Gastrocnemius medialis (tissue), 4 donors: Measurements from ENCODE around the gene GNB1. TPM values are rescaled to one million over a fixed set of nuclear protein-coding genes. Genes with fewer than 3 reads are reported as not detected.
A peak's percentile ranks its signal among the peaks of the same experiment; 100 is the strongest.

Experiments
- ATAC-seq, 2 donors: fragments of 150-250 bp; one replicate each; pipeline ENCODE4 v1.9.1; 2016
- DNase-seq, 2 donors: peaks; one replicate each; pipeline ENCODE4 v3.0.0-alpha.2; 2019
- H3K27ac ChIP-seq, 4 donors: fragments of 200-600 bp; sonication (generic); 1 replicate in 1 of 4; 2 replicates in 3 of 4; pipeline ENCODE4 v1.5.1; 2016 to 2018; ENCODE audit warnings: mild to moderate bottlenecking in 2 of 4, moderate library complexity in 1 of 4
- H3K27me3 ChIP-seq, 3 donors: fragments of 200-600 bp; sonication (generic) in 2 of 3; 1 replicate in 1 of 3; 2 replicates in 2 of 3; pipeline versions ENCODE4 v1.5.1 to v1.6.0; 2016 to 2019; ENCODE audit warnings: mild to moderate bottlenecking in 1 of 3, moderate library complexity in 1 of 3
- H3K36me3 ChIP-seq, 2 donors: fragments of 200-600 bp; sonication (generic) in 1 of 2; one replicate each; pipeline ENCODE4 v1.5.1; 2017 to 2018
- H3K4me1 ChIP-seq, 2 donors: fragments of 200-600 bp; sonication (generic) in 1 of 2; one replicate each; pipeline ENCODE4 v1.5.1; 2016 to 2017; ENCODE audit warnings: mild to moderate bottlenecking in 2 of 2
- H3K4me3 ChIP-seq, 4 donors: fragments of 200-600 bp; sonication (generic) in 3 of 4; 1 replicate in 1 of 4; 2 replicates in 3 of 4; pipeline ENCODE4 v1.5.1; 2016 to 2019; ENCODE audit warnings: mild to moderate bottlenecking in 2 of 4
- H3K9me3 ChIP-seq, 3 donors: fragments of 200-600 bp; sonication (generic) in 2 of 3; 1 replicate in 1 of 3; 2 replicates in 2 of 3; pipeline ENCODE4 v1.5.1; 2016 to 2019
- POLR2A ChIP-seq, 2 donors: fragments of 450-650 bp; IDR thresholded peaks; one replicate each; pipeline ENCODE4 v1.6.1; 2017; ENCODE audit warnings: antibody characterized with exemption in 2 of 2, mild to moderate bottlenecking in 2 of 2, moderate library complexity in 2 of 2
- in situ Hi-C, 4 donors: fragments of 200-750 bp; cut with MboI; loops; one replicate each; pipeline versions ENCODE4 v1.15.0 to v1.8.0; 2017; ENCODE audit warnings: low sequenced_read_pairs in 4 of 4
- intact Hi-C: fragments of 100-400 bp; cut with DNase I; formaldehyde crosslinking; loops from one replicate; pipeline ENCODE4 v1.15.1; 2023; ENCODE audit warnings: low total_unique reads
- total RNA-seq, 4 donors: library from RNA; depleted of rRNA; stranded (reverse); fragments of >200 nt; gene quantifications; one replicate each; pipeline versions ENCODE4 v1.1.0 to v1.2.3, GENCODE V29; 2016
- TF ChIP-seq, protein P1 (sequence below), 5 experiments: fragments of 450-650 bp in 3 of 5; fragments of 200-600 bp in 2 of 5; sonication (generic) in 2 of 5; IDR thresholded peaks in 4 of 5; conservative IDR thresholded peaks in 1 of 5; 1 replicate in 4 of 5; 2 replicates in 1 of 5; pipeline ENCODE4 v1.5.1; 2016 to 2019; ENCODE audit warnings: antibody characterized with exemption in 5 of 5, mild to moderate bottlenecking in 3 of 5, moderate library complexity in 3 of 5

The GNB1 gene
- total RNA-seq, 4 donors from 2014 or later: 29.9 to 44.1 (median 37.2) TPM

DNA sequence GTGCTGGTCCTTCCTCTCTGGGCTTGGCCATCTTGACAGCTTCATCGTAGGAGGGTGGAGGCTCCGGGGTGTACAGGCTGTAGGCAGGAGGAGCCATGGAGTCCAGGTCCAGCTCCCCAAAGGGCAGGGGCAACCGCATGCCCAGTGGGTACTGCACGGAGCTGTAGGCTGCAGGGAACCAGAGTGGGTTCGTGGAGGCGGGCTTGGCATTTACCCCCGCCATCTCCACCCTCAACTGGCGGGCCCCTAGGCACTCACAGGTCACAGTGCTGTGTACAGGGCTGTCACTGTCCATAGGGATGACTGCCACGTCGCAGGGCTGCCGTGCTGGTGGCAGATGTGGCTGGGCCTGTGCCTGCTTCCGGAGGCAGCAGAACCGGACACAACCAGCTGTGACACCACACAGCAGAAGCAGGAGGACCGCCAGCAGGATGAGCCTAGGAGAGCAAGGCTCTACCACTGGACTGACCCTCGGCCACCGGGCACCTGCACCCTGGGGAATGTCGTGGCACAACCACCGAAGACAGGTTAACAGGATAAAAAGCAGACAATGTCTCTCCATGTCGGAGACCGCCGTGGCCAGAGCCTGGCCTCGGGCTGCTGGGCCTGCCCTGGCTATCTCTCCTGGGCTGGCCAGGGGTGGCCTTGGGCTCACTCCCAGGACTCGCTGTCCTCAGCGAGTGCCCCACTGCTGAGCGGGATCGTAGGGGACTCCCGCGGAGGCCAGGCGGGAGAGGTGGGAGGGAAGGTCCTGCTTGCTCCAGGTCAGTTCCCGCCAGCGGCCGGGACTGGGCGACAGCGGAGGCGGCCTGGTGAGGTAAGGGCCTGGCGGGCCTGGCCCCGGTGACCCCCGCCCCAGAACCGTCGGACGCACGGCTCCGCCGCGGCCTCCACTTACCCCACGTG is 27.4 kb upstream of the GNB1 start:
- H3K27ac ChIP-seq: peak overlapping the region; percentile 80 to 98 (median 93)
- DNase-seq (peak in 1 of 2 donors; percentile 46), ATAC-seq (peak; percentile 2 to 7)
- TF ChIP-seq POLR2A (IDR thresholded peaks at IDR 0.05): no peak
- TF ChIP-seq, protein P1, sequence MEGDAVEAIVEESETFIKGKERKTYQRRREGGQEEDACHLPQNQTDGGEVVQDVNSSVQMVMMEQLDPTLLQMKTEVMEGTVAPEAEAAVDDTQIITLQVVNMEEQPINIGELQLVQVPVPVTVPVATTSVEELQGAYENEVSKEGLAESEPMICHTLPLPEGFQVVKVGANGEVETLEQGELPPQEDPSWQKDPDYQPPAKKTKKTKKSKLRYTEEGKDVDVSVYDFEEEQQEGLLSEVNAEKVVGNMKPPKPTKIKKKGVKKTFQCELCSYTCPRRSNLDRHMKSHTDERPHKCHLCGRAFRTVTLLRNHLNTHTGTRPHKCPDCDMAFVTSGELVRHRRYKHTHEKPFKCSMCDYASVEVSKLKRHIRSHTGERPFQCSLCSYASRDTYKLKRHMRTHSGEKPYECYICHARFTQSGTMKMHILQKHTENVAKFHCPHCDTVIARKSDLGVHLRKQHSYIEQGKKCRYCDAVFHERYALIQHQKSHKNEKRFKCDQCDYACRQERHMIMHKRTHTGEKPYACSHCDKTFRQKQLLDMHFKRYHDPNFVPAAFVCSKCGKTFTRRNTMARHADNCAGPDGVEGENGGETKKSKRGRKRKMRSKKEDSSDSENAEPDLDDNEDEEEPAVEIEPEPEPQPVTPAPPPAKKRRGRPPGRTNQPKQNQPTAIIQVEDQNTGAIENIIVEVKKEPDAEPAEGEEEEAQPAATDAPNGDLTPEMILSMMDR (IDR thresholded peaks at IDR 0.05 in 4 of 5, conservative IDR thresholded peaks at IDR 0.05 in 1 of 5): no peak
- intact Hi-C loops: loop anchor here (5.0 to 10.0 kb wide), 2 partner anchors 277 to 1984 kb away; partner anchors contain the start of genes C1orf174 and FAAP20
- H3K36me3 ChIP-seq: no peaks in the 10 kb centered on the region
- H3K9me3 ChIP-seq: no peaks in the 10 kb centered on the region
- in situ Hi-C loops: no loop called here
- peaks cover 31 to 53% of the 10 kb centered on the region in 2 donors for H3K4me1 ChIP-seq
- H3K4me3 ChIP-seq: peak overlapping the region; percentile 53 to 92 (median 68)
- no peaks in the 10 kb centered on the region for H3K27me3 ChIP-seq

DNA sequence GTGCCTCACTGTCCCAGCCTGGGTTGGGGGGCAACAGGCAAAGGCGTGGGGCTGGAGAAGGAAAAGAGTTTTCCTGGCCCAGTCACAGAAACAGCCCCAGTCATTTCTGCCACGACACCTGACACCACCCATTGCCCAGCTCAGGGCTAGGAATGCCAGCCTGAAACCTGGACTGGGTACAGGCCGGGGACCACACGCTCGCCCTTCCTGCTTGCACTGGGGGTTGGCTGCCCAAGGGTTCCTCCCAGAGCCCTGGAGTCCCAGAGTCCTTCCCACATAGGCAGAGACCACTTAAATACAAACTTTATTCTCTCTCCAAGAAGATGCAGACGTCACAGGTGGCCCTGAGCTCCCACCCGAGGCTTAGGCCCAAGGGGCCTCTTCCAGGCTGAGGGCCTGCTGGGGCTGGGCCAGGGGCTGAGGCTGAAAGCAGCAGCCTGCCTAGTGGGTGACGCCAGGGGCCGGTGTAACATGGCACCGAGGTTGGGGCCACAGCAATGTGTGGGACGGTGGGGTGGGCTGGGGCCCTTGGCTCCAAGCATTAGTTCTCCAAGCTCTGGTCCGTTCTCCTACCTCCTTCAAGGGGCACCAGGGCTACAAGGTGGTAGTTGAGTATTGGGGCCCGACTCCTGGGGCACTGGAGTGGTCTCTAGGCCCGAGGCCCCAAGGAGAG is 26.6 kb upstream of the GNB1 start:
- intact Hi-C loops: loop anchor here (5.0 to 10.0 kb wide), 2 partner anchors 277 to 1985 kb away; partner anchors contain the start of genes C1orf174 and FAAP20
- Histone ChIP-seq H3K4me3 (peak overlapping the region in 3 of 4 donors; percentile 1 to 64 (median 53)), H3K9me3 (no peaks in the 10 kb centered on the region), H3K4me1 (peaks cover 31 to 53% of the 10 kb centered on the region in 2 donors), H3K27ac (peak overlapping the region; percentile 80 to 98 (median 93)), H3K36me3 (no peaks in the 10 kb centered on the region), H3K27me3 (no peaks in the 10 kb centered on the region)
- ATAC-seq (peak; percentile 14 to 34), DNase-seq (peak in 1 of 2 donors; percentile 72)
- in situ Hi-C loops: no loop called here
- TF ChIP-seq, protein P1 (IDR thresholded peaks at IDR 0.05 in 4 of 5, conservative IDR thresholded peaks at IDR 0.05 in 1 of 5): no peak
- TF ChIP-seq POLR2A (IDR thresholded peaks at IDR 0.05): no peak

DNA sequence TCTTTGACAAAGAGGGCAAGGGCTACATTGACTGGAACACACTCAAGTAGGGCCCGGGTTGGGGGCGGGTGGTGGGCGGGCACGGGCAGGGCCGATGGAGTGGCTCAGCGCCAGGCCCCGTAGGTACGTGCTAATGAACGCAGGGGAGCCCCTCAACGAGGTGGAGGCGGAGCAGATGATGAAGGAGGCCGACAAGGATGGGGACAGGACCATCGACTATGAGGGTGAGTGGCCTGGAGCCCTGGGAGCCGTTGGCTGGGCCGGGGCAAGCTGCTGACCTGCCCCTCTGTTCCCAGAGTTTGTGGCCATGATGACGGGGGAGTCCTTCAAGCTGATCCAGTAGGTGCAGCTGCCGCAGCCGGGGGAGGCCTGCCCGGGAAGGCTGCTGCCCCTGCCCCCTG is 26.0 kb upstream of the GNB1 start:
- Histone ChIP-seq H3K4me1 (peaks cover 31 to 53% of the 10 kb centered on the region in 2 donors), H3K27me3 (no peaks in the 10 kb centered on the region), H3K36me3 (no peaks in the 10 kb centered on the region), H3K27ac (peak overlapping the region; percentile 80 to 98 (median 93)), H3K4me3 (peak overlapping the region in 1 of 4 donors; percentile 7), H3K9me3 (no peaks in the 10 kb centered on the region)
- DNase-seq (no peak), ATAC-seq (no peak)
- no peak for TF ChIP-seq POLR2A (IDR thresholded peaks at IDR 0.05)
- TF ChIP-seq, protein P1 (IDR thresholded peaks at IDR 0.05 in 4 of 5, conservative IDR thresholded peaks at IDR 0.05 in 1 of 5): no peak
- intact Hi-C loops (loop anchor here (5.0 to 10.0 kb wide), 2 partner anchors 278 to 1985 kb away; partner anchors contain the start of genes C1orf174 and FAAP20), in situ Hi-C loops (no loop called here)

DNA sequence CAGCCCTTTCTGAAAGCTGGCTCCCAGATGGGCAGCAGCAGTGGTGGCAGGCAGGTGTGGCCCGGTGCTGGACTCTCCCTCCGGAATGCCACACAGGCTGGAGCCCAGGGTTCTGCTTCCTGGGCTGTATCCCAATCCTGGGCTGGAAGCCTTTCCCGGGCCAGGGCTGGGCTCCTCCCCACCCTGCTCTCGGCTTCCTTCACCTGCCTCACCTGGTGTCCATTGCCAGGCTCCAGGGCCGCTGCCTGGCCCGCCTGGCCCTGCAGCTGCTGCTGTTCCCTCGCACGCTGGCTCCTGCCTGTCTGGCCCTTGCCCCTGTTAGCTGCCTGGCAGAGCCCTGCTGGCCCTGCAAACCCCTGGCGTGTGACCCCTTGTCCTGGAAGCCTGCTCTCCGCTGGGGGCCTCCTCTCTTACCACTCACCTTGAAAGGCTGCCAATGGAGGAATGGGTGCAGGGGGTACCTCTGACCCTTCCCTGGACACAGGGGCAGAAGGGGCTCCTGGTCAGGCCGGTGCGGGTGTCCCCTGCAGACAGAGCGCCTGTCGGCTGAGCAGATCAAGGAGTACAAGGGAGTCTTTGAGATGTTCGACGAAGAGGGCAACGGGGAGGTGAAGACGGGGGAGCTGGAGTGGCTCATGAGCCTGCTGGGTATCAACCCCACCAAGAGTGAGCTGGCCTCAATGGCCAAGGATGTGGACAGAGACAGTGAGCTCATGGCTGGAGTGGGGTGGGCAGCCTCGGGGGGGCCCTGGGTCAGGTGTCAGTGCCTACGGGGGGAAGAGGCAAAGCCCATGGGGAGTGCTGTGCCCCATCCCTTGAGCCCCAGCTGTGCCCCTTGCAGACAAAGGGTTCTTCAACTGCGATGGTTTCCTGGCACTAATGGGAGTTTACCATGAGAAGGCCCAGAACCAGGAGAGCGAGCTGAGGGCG is 25.3 kb upstream of the GNB1 start:
- DNase-seq (no peak), ATAC-seq (no peak)

More for the DNA sequence above, 25.3 kb upstream of the GNB1 start:
- H3K4me1 ChIP-seq: peaks cover 31 to 53% of the 10 kb centered on the region in 2 donors
- no peak overlapping the region for H3K4me3 ChIP-seq
- no peaks in the 10 kb centered on the region for H3K9me3 ChIP-seq
- H3K27me3 ChIP-seq: no peaks in the 10 kb centered on the region
- peak overlapping the region; percentile 80 to 98 (median 93) for H3K27ac ChIP-seq
- TF ChIP-seq POLR2A (IDR thresholded peaks at IDR 0.05): no peak
- TF ChIP-seq, protein P1 (IDR thresholded peaks at IDR 0.05 in 4 of 5, conservative IDR thresholded peaks at IDR 0.05 in 1 of 5): no peak
- intact Hi-C loops (loop anchor here (5.0 to 10.0 kb wide), 2 partner anchors 279 to 1986 kb away; partner anchors contain the start of genes C1orf174 and FAAP20), in situ Hi-C loops (no loop called here)
- H3K36me3 ChIP-seq: no peaks in the 10 kb centered on the region
